GM18519 (cell line): Measurements from ENCODE around the gene RSBN1L.

Experiments
- ATAC-seq: cut with Tn5 transposase; IDR thresholded peaks from one replicate; pipeline ENCODE4 v1.9.1; 2021; ENCODE audit warnings: mild to moderate bottlenecking, moderate library complexity; ENCODE audit not compliant: unreplicated experiment, low FRiP score

RSBN1L gene

GRCh38 chr7:77799078-77799964 is 103.1 kb downstream of the RSBN1L start:
- ATAC-seq: no peak

- ATAC-seq: no peak
Observed at GRCh38 chr7:77800158-77800557, 103.9 kb downstream of the RSBN1L start.

GRCh38 chr7:77800730-77801129 is 104.5 kb downstream of the RSBN1L start:
- ATAC-seq: no peak

GRCh38 chr7:77802557-77803405 is 106.5 kb downstream of the RSBN1L start:
- no peak for ATAC-seq

GRCh38 chr7:77806425-77806824 is 110.2 kb downstream of the RSBN1L start:
- no peak for ATAC-seq

- ATAC-seq: no peak
Observed at GRCh38 chr7:77808517-77808916, 112.3 kb downstream of the RSBN1L start.

- no peak for ATAC-seq
Observed at GRCh38 chr7:77811516-77812289, 115.4 kb downstream of the RSBN1L start.

- no peak for ATAC-seq
Observed at GRCh38 chr7:77812290-77812685, 116.0 kb downstream of the RSBN1L start.

GRCh38 chr7:77813180-77813579 is 116.9 kb downstream of the RSBN1L start:
- ATAC-seq: no peak

- ATAC-seq: no peak
Observed at GRCh38 chr7:77819021-77819420, 122.8 kb downstream of the RSBN1L start.

- ATAC-seq: no peak
Observed at GRCh38 chr7:77820967-77821366, 124.7 kb downstream of the RSBN1L start.

GRCh38 chr7:77822269-77822668 is 126.0 kb downstream of the RSBN1L start:
- no peak for ATAC-seq

GRCh38 chr7:77823787-77824186 is 127.5 kb downstream of the RSBN1L start:
- peak; percentile 22 for ATAC-seq

GRCh38 chr7:77824636-77825035 is 128.4 kb downstream of the RSBN1L start:
- ATAC-seq: no peak

GRCh38 chr7:77825131-77825530 is 128.9 kb downstream of the RSBN1L start:
- ATAC-seq: no peak

- ATAC-seq: no peak
Observed at GRCh38 chr7:77826300-77826699, 130.0 kb downstream of the RSBN1L start.

GRCh38 chr7:77827999-77828398 is 131.7 kb downstream of the RSBN1L start:
- ATAC-seq: no peak

- ATAC-seq: no peak
Observed at GRCh38 chr7:77830649-77831355, 134.5 kb downstream of the RSBN1L start.

- no peak for ATAC-seq
Observed at GRCh38 chr7:77831481-77831880, 135.2 kb downstream of the RSBN1L start.

GRCh38 chr7:77831953-77832352 is 135.7 kb downstream of the RSBN1L start:
- ATAC-seq: no peak
